Vagina (tissue), 2 donors: ENCODE data around the gene IGF2BP3. TPM values are rescaled to one million over a fixed set of nuclear protein-coding genes. Genes with fewer than 3 reads are reported as not detected.
A peak's percentile ranks its signal among the peaks of the same experiment; 100 is the strongest.

Experiments used
- DNase-seq, 2 donors: peaks; one replicate each; pipeline ENCODE4 v3.0.0-alpha.2; 2017; ENCODE audit errors: extremely low spot score in 2 of 2
- H3K27ac ChIP-seq: fragments of 200-600 bp; sonication (generic); one replicate; pipeline ENCODE4 v1.5.1; 2019
- H3K27me3 ChIP-seq: fragments of 200-600 bp; sonication (generic); one replicate; pipeline ENCODE4 v1.5.1; 2019
- H3K36me3 ChIP-seq, 2 donors: fragments of 200-600 bp; sonication (generic); one replicate each; pipeline ENCODE4 v1.5.1; 2017 to 2019
- H3K4me1 ChIP-seq: fragments of 200-600 bp; sonication (generic); one replicate; pipeline ENCODE4 v1.5.1; 2019
- H3K4me3 ChIP-seq, 2 donors: fragments of 200-600 bp; sonication (generic); 1 replicate in 1 of 2; 2 replicates in 1 of 2; pipeline ENCODE4 v1.5.1; 2016 to 2019
- H3K9me3 ChIP-seq: fragments of 200-600 bp; sonication (generic); one replicate; pipeline ENCODE4 v1.5.1; 2019
- CTCF ChIP-seq, 3 experiments: fragments of 450-650 bp in 2 of 3; fragments of 200-600 bp in 1 of 3; sonication (generic) in 1 of 3; IDR thresholded peaks; one replicate each; pipeline ENCODE4 v1.5.1; 2017 to 2019; ENCODE audit warnings: antibody characterized with exemption in 3 of 3, mild to moderate bottlenecking in 2 of 3, moderate library complexity in 2 of 3
- POLR2A ChIP-seq, 2 donors: fragments of 450-650 bp; IDR thresholded peaks; one replicate each; pipeline ENCODE4 v1.6.1; 2017; ENCODE audit warnings: antibody characterized with exemption in 2 of 2, mild to moderate bottlenecking in 2 of 2, moderate library complexity in 2 of 2
- POLR2AphosphoS5 ChIP-seq, 2 donors: sonication (generic); formaldehyde crosslinking; IDR thresholded peaks; one replicate each; pipeline ENCODE4 v1.9.0; 2017; ENCODE audit warnings: antibody characterized with exemption in 2 of 2, mild to moderate bottlenecking in 2 of 2, low read depth in 1 of 2; ENCODE audit not compliant: insufficient read depth in 1 of 2
- intact Hi-C: fragments of 100-400 bp; cut with DNase I; formaldehyde crosslinking; loops from one replicate; pipeline ENCODE4 v1.15.1; 2023
- total RNA-seq: library from RNA; depleted of rRNA; stranded (reverse); fragments of >200 nt; gene quantifications from one replicate; pipeline ENCODE4 v1.2.3, GENCODE V29; 2016

Gene IGF2BP3
- total RNA-seq, 1 donor from 2014 or later: 11.8 TPM

DNA sequence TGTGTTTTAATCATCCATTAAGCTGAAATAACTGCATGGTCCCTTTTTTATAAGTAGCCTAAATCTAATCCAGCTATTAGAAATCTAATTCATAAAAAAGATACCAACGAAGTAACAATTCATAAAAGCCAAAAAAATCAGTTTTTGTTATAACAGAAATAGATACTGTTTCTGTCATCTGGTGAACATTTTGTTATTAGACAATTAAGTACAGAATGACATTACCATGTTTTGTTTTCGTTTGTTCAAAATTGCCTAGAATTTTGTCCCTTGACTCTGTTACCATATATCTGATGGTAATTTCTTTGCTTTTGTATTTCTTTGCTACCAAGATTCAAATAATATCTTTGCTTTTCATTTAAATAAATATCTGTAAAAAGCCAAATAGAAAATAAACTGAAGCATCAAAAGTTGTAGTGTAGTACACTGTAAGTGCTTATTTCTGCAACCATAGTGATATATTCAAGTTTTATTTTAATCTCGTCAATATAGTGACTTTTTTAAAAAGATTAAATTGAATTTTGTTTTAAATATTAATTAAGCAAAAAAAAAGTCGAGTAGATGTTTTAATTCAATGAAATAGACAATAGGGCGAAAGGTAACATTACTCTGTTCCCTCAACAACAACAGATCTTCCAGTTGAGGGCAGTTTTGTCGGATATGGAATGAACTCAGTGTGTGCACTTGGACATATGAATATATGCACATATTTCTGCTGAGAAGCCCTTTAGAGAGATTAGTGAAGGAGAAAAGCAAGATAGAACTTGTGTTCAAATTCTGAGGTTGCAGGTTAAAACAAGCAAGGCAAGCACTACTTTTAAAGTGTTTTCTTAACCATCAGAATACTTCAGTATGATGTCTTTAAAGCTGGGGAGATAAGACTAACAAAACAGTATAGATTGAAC, 7.9 kb upstream of the IGF2BP3 start:
- Histone ChIP-seq H3K27ac (no peak overlapping the region), H3K36me3 (no peaks in the 10 kb centered on the region), H3K27me3 (peaks cover 29% of the 10 kb centered on the region), H3K4me1 (peaks cover 12% of the 10 kb centered on the region), H3K4me3 (no peak overlapping the region), H3K9me3 (no peaks in the 10 kb centered on the region)
- intact Hi-C loops: no loop called here
- no peak for DNase-seq
- TF ChIP-seq CTCF (IDR thresholded peaks at IDR 0.05): no peak
- TF ChIP-seq POLR2A (IDR thresholded peaks at IDR 0.05): no peak
- TF ChIP-seq POLR2AphosphoS5 (IDR thresholded peaks at IDR 0.05; ENCODE audit: insufficient read depth in 1 of 2, low read depth in 1 of 2): no peak

GRCh38 chr7:23477157-23477499, 6.8 kb upstream of the IGF2BP3 start:
- Histone ChIP-seq H3K36me3 (no peaks in the 10 kb centered on the region), H3K4me3 (no peak overlapping the region), H3K27me3 (peaks cover 31% of the 10 kb centered on the region), H3K4me1 (peaks cover 12% of the 10 kb centered on the region), H3K9me3 (no peaks in the 10 kb centered on the region), H3K27ac (no peak overlapping the region)
- intact Hi-C loops: no loop called here
- no peak for DNase-seq
- TF ChIP-seq CTCF (IDR thresholded peaks at IDR 0.05) (no peak), POLR2AphosphoS5 (IDR thresholded peaks at IDR 0.05; ENCODE audit: insufficient read depth in 1 of 2, low read depth in 1 of 2) (no peak), POLR2A (IDR thresholded peaks at IDR 0.05) (no peak)

DNA sequence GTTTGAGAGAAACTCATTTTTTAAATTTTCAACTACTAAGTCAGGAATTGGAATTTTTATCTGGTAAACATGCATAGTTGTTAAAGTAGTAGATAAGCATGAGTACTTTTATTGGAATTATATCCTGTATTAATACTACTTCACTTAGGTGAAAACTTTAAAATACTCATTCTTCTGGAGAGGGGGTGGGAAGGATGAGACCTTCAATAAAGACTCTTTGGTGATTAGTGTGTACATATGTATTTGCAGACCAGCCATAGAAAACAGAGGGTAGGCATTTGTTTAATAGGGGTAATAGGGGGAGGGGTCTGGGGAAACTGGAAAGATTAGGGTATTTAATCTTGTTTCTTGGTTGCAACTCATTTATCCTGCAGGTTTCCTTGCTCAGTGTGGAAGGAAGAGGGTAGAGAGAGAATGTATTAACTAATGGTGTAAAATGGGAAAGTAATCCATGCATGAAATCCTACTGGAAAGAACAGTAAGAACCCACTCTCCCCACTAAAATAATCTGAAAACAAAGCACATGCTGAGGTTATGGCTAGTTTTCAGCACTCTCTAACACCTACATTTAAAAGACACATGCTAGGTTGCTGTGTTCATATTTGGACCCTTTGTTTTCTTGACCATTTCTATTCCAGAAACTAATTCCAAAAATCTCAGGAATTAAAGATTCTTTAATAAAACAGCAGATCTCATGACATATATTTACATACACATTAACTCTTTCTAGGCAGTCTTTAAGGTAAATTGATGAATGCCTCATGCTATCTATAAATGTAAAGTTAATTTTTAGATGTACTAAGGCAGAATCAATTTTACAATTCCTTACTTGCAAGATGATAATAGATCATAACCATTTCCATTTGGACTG, 6.2 kb upstream of the IGF2BP3 start:
- TF ChIP-seq POLR2AphosphoS5 (IDR thresholded peaks at IDR 0.05; ENCODE audit: insufficient read depth in 1 of 2, low read depth in 1 of 2) (no peak), POLR2A (IDR thresholded peaks at IDR 0.05) (no peak), CTCF (IDR thresholded peaks at IDR 0.05) (no peak)
- Histone ChIP-seq H3K4me3 (no peak overlapping the region), H3K27ac (no peak overlapping the region), H3K36me3 (no peaks in the 10 kb centered on the region), H3K27me3 (peaks cover 31% of the 10 kb centered on the region), H3K4me1 (peaks cover 12% of the 10 kb centered on the region), H3K9me3 (no peaks in the 10 kb centered on the region)
- no peak for DNase-seq
- intact Hi-C loops: no loop called here

- Histone ChIP-seq H3K9me3 (no peaks in the 10 kb centered on the region), H3K4me3 (no peak overlapping the region), H3K27ac (no peak overlapping the region), H3K27me3 (peaks cover 31% of the 10 kb centered on the region), H3K4me1 (peaks cover 21% of the 10 kb centered on the region), H3K36me3 (no peaks in the 10 kb centered on the region)
- no peak for DNase-seq
- intact Hi-C loops: no loop called here
- peak in 1 of 2 donors; percentile 3 for TF ChIP-seq POLR2AphosphoS5 (IDR thresholded peaks at IDR 0.05; ENCODE audit: insufficient read depth in 1 of 2, low read depth in 1 of 2)
- no peak for TF ChIP-seq POLR2A (IDR thresholded peaks at IDR 0.05)
Measured at GRCh38 chr7:23475576-23475839, 5.2 kb upstream of the IGF2BP3 start.

DNA sequence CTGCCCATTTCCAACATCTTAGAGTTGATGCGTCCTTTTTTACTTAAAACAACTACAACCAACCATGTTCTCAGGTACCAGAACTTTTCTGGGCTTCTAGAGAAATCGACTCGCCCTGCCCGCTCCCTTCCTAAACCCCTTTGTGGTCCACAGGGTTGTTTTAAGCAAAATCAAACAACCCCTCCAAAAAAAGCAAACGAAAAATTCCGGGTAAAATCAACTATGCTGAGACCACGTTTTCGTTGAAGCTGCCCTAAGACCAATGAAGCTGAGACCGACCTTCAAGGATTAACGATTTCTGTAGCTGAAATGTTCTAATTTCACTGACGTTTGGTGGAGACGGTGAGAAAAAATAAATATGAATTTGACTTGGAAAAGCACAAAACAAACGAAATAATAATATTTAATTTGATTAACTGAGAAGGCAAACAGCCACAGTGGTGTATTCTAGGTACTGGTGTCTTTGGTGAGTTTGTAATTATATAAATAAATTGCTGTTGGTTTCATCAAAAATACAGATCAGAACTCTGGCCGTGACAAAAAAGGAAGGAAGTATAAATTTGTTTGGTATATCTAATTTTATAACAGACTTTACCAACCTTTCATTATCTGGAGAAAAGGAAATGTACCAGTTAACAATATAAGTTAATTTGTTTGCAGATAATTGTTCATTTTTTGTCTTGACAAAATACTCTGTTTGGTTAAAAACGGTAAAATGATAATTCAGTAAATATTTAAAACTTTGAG, 4.7 kb upstream of the IGF2BP3 start:
- peaks cover 31% of the 10 kb centered on the region for H3K27me3 ChIP-seq
- intact Hi-C loops: no loop called here

More for the DNA sequence above, 4.7 kb upstream of the IGF2BP3 start:
- no peaks in the 10 kb centered on the region for H3K9me3 ChIP-seq
- no peaks in the 10 kb centered on the region for H3K36me3 ChIP-seq
- no peak overlapping the region for H3K4me3 ChIP-seq
- no peak overlapping the region for H3K27ac ChIP-seq
- no peak for DNase-seq
- H3K4me1 ChIP-seq: peaks cover 26% of the 10 kb centered on the region
- TF ChIP-seq POLR2A (IDR thresholded peaks at IDR 0.05) (no peak), POLR2AphosphoS5 (IDR thresholded peaks at IDR 0.05; ENCODE audit: insufficient read depth in 1 of 2, low read depth in 1 of 2) (peak in 1 of 2 donors; percentile 34), CTCF (IDR thresholded peaks at IDR 0.05) (no peak)
